GM19193 (cell line): ENCODE measurements around the gene BHLHE23.

Source experiments
- POLR2A ChIP-seq: IDR thresholded peaks from 4 replicates; pipeline ENCODE4 v1.6.1; 2011; ENCODE audit not compliant: insufficient read depth, insufficient read length; ENCODE audit errors: extremely low read depth

Gene BHLHE23

DNA sequence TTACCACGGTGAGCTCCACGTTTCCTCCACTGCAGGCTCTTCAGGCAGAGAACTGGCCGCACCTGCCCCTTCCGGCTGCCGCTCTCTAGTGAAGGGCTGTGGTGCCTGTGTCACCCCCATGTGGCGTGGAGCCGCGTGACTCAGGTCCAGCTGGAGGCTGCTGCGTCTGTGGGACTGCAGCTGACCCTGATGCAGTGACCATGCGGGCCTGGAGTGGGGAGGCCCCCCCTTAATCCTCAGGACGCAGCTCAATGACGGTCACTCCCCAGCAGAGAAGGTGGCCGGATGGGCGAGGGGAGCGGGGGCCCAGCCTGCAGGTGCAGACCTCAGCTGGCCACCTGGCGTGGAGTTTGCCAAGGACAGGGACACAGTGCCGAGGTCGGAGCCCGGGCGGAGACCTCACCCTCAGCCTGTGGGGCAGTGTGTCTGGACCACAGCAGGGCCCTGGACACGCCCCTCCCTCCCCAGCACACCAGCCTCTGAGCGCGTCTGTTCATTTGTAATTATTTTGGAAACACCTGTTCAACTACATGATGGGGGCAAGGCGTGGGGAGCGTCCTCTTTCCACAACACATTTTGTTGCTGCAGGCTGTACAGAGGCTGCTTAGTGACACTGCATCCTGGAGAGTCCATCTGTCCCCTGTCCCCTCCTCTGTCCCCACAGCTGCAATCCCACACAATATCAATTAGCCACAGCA lies 10.7 kb downstream of the BHLHE23 start:
- no peak for TF ChIP-seq POLR2A

DNA sequence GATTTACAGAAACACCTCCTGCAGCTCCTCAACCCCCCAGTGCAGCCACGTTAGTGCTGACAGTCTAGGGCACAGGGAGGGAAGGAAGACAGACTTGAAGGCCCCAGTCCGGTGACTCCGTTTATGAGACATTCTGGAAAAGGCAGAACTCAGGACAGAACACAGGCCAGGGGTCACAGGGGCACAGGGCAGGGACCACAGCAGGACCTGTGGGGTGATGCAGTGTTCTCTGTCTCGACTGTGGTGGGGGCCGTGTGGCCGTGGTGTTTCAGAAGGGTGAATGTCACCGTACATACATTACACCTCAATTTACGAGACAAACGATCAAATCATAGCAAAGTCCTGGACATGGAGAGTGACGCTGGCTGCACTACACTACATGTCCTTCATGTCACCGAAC lies 11.3 kb downstream of the BHLHE23 start:
- TF ChIP-seq POLR2A: no peak

GRCh38 chr20:62994869-62995281 lies 11.9 kb downstream of the BHLHE23 start:
- no peak for TF ChIP-seq POLR2A

GRCh38 chr20:62993856-62994494 lies 12.8 kb downstream of the BHLHE23 start:
- no peak for TF ChIP-seq POLR2A

GRCh38 chr20:62991863-62992262 lies 14.9 kb downstream of the BHLHE23 start:
- TF ChIP-seq POLR2A: no peak

DNA sequence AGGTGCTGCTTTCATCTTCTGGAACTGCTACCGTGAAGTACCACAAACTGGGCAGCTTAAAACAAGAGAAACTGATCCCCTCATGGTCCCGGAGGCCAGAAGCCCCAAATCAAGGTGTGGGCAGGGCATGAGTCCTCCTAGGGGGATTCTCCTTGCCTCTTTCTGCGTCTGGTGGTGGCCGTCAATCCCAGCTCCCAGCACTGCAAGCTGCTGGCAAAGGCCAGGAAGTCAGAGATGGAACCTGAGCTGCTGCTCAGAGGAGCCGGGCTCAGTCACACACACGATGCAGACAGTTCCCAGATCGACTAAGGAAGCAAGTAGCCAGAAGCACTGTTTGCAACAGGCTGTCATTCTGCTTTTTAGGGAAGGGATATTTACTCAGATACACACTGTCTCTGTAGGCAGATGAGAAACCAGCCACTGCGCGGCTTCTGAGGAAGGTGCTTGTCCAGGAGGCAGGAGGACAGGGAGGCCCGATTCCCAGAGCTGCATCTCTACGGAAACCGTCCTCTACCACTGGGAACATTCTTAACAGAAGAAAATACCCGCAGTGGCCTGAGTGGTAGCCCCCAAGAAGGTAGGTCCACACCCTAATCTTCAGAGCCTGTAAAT lies 15.5 kb downstream of the BHLHE23 start:
- no peak for TF ChIP-seq POLR2A

DNA sequence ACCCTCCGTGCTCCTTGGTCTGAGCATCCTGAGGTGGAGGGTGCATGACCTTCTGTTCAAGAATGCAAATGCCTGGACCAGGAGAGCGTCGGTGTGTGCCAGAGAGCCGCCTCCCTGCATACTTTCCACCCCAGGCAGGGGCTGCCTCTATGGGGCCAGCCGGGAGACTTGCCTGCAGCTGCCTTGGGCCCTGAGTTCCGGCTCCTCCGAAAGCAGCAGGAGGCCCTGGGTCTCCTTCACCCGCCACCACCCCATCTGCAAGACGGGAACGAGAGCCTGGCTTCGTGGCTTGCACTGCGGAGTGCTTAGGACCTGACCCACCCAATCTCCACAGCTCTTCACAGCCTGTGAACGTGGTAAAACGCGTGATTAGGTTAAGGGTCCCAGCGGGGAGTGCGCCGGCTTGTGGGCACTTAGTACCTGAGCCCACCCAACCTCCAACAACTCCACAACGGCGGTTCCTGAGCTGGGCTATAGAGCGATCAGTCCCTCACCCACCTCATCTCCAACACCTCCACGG lies 16.4 kb downstream of the BHLHE23 start:
- TF ChIP-seq POLR2A: no peak

- TF ChIP-seq POLR2A: no peak
Observed at GRCh38 chr20:62989201-62989601, 17.6 kb downstream of the BHLHE23 start.

GRCh38 chr20:62987114-62987513 lies 19.6 kb downstream of the BHLHE23 start:
- no peak for TF ChIP-seq POLR2A

DNA sequence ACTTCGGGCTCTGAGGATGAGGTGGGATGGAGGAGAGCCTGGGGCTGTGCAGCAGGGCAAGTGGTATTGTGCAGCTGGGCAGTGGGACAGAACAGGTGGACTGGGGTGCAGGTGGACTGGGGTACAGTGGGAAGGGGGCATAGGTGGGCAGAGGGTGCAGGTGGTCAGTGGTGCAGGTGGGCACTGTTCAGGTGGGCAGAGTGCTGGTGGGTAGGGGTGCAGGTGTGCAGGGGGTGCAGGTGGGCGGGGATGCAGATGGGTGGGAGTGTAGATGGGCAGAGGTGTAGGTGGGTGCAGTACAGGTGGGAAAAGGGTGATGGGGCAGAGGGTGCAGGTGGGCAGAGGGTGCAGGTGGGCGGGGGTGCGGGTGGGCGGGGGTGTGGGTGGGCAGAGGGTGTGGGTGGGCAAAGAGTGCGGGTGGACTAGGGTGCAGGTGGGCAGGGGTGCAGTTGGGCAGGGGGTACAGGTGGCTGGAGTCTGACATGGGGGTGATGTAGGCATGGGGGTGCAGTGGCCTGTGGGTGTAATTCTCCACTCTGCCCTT lies 20.4 kb downstream of the BHLHE23 start:
- no peak for TF ChIP-seq POLR2A

- TF ChIP-seq POLR2A: no peak
Observed at GRCh38 chr20:62985444-62985778, 21.4 kb downstream of the BHLHE23 start.

GRCh38 chr20:62984666-62985443 lies 21.9 kb downstream of the BHLHE23 start:
- TF ChIP-seq POLR2A: no peak

- TF ChIP-seq POLR2A: no peak
Observed at GRCh38 chr20:62983210-62983609, 23.6 kb downstream of the BHLHE23 start.

- no peak for TF ChIP-seq POLR2A
Observed at GRCh38 chr20:62982124-62983075, 24.4 kb downstream of the BHLHE23 start.
